ENCODE results near the gene ILKAP.

ILKAP gene

DNA sequence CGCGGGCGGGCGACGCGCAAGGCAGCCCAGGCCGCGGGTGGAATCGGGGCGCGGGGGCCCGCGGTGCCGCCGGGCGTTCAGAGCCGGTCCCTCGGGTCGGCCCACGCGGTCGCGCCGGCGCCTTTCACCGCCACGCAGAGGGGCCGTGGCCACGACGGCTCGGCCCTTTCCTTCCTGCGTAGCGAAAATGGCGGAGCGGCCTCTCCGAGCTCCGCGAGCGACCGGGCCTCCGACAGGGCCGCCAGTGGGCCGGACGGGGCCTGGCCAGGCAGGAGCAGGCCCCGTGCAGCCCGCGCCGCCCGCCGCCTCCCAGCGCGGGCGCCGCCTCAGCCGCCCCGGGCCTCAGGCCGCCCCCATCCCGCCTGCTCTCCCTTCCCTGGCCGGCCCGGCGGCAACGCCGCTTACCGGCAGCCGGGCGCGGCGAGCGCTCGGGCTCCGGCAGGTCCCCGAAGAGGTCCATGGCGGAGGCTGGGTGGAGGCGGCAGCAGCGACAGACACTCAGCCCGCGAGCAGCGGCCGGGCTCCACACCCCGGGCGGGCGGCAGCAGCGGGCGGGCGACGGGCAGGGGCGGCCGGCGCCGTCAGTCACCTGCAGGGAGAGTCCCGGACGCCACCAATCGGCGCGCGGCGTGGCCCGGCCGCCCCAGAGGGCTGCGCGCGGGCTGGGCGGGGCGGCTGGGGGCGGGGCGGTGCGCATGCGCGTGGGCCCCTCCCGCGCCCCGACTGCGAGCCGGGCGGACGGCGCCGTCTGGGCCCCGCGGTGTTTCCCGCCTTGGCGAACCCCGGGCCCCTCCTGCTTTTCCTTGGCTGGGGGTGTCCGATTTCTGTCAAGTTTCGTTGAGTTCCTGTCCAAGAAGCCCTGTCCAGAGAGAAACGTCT lies at the start of gene ILKAP:
ILKAP (minus strand) TSS at position 602 of the 879 bp plus-strand sequence; CDS start at position 460, 142 bp downstream.
- DNase-seq (ENCODE audit: low spot score), result peak; percentile 92

GRCh38 chr2:238252766-238253630 lies 49.5 kb upstream of the ILKAP start:
- no peak for DNase-seq (ENCODE audit: low spot score)

- DNase-seq (ENCODE audit: low spot score), result no peak
Observed at GRCh38 chr2:238251986-238252385, 48.5 kb upstream of the ILKAP start.

GRCh38 chr2:238251331-238251730 lies 47.8 kb upstream of the ILKAP start:
- no peak for DNase-seq (ENCODE audit: low spot score)

DNA sequence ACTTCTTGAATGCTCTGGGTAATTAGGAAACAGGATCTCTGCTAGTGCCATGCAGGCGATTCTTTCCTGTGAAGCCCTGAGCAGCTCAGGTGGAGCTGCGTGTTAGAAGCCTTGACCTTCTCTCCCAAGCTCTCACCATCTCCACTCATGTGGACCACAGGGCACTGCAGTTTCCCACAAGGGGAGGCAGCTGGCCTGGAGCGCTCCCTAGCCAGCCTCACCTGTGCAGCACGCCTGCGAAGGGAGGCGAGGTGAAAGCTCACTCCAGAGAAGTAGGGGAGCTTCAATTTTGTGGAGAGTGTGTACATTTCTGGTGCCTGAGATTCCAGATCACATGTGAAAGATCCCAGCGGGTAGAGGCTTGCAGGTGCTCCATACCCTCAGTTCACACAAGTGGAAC lies 47.4 kb upstream of the ILKAP start:
- no peak for DNase-seq (ENCODE audit: low spot score)

DNA sequence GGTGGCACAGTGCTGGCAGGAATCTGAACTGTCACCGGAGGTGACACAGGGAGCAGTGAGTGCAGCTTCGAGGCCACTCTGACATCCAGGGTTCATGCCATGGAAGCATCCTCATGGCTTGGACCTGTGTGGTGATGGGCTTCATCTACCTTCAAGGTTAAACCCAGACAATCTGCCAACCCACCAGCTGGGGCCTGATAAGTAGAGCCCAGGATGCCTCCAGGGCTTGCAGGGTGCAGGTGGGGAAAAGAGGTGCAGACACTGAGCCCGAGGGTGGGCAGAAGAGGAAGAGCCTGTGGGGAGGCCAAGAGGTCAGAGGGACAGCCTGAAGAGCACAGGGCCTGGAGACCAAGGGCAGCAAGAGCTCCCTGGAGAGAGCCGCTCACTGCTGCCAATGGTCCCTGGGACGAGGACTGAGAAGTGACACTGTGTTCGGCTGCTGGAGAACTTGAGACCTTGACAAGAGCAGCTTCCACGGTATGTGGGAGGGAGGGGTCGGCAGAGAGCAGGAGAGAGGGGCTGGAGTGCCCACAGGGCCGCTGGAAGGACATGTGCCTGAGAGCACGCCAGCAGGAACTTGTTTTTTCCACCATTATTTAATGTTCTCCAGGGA lies 44.5 kb upstream of the ILKAP start:
- DNase-seq (ENCODE audit: low spot score), result no peak

DNA sequence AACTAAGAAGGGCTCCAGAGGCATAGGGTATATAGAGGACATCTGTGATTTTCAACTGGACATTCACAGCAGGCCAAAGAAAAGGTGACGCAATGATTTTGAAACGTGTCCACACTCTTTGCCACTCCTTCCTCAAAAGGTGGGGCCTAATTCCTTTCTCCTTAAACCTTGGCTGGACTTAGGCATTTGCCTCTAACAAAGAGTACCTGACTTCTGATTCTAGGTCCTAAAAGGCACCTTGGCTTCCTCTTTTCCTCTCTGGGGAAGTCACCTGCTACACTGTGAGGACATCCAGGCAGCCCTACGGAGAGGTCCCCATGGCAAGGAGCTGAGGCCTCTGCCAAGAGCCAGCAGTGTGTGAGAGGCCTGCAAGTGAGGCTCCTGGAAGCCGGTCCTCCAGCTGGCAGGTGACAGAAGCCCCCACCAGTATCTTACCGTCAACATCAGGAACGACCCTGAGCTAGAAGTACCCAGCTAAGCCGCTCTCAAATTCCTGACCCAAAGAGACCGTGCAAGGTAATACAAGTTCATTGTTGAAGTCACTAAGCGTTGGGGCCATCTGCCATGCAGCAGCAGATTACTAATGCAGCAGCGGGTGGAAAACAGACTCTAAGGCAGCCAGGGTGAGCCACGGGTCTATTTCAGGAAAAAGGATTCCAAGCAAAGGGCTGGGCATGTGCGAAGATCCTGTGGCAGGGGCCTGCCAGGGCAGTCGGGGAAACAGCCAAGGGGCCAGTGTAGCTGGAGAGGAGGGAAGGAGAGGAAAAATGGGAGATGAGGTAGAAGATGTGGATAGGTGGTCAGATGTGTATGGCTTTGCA lies 43.7 kb upstream of the ILKAP start:
- no peak for DNase-seq (ENCODE audit: low spot score)

DNA sequence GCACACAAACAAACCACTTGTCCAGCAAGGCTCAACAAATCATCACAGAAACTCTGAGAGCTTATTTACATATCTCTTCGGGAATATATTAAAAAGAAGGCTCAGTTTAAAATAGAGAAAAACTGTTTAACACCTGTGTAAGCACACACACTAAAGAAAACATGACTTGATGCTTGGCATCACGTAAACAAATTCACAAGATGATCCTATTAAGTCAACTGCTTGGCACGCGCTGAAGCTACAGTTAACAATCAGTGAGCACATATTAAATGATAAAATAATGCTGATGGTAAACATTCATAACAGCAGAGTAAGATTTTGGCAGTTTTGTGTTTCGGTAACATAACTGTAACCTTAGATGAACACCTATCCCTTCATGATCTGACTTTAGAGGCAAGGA lies 40.7 kb upstream of the ILKAP start:
- no peak for DNase-seq (ENCODE audit: low spot score)

DNA sequence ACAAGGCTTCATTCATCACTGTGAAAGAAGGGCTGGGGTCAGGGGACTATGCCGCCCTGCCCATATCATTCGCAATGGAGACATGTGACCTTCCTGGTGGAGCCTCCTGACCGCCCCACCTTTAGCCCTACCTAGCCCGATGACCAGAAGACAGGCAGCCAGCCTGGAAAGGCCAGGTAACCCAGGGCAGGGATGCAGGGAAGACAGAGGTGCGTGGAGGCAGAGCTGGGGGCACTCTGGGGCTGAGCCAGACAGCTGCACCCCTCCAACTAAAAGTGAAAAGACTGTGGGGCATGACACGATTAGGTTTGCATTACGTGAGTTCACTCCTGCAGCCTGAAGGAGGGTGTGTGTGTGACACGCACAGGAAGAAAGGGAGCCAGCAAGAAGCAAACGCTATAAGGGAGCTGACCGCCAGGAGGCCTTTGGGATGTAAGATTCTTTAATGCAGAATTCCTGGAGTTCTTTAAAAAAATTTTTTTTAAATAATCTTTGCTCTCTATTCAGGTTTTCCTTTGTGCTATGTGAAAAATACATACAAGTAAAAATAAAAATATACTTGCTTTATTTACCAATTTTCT lies 40.1 kb upstream of the ILKAP start:
- DNase-seq (ENCODE audit: low spot score), result no peak

GRCh38 chr2:238242731-238243495 lies 39.4 kb upstream of the ILKAP start:
- DNase-seq (ENCODE audit: low spot score), result no peak

DNA sequence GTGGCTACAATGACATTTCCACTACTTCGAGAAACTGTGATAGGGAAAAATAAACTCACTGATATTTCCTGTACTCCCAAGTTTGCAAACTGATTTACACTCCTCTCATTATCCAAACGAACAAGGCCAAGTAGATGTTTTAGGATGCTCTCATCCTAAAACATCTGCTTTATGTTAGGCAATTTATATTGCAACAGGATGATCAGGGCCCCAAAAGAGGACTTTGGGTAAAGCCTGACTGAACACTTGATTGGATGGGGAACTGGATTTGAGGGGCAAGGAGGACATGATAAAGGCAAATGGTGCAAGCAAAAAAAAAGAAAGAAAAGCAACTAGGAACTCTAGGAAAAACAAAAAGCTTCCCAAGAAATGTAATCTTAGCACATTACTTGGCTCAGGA lies 38.5 kb upstream of the ILKAP start:
- DNase-seq (ENCODE audit: low spot score), result no peak

DNA sequence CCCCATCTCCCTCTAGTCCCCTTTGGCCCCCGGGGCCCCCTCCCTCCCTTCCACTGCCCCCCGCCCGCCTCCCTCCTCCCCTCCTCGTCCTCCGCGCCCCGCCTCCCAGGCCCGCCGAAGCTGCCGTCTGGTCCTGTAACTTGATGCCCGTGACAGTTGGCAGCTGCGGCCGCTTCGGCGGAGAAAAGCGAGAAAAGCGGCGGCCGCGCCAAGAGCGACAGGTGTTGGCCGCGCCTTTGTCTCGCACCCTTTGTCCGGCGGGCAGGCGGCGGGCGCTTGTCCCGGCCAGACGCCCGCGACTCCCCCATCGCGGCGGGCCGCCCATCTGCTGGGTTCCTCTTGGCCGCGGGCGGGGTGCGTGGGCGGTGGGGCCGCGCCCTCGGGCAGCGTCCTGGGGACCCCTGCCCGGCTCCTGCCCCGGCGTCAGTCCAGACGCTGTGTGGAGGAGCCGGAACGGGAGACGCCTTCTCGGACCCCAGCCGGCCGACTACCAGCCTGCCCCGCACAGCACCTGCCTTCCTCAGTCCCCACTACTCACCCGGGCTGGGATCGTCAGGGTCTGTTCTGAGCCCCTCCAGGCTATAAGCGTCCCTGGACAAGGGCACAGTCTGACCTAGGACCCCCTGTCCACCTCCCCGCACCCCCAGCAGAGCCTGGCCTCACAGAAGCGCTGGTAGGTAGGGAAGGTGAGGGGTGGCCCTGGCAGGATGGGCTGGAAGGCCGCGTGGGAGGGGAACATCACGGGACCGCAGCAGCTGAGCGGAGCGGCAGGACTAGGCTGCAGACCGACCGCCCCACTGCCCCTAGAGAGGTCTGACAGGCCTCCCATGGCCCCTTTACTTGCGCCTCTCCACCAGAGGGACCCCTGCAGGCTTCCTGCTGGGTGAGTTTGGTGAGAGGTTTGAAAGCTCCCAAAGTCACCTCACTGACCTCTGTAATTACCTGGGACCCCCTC lies 37.5 kb upstream of the ILKAP start:
- no peak for DNase-seq (ENCODE audit: low spot score)

- peak; percentile 88 for DNase-seq (ENCODE audit: low spot score)
Observed at GRCh38 chr2:238239863-238240756, 36.6 kb upstream of the ILKAP start, which contains the start of gene HES6. TSS of gene HES6 (minus strand) at chr2:238240038. CDS start at chr2:238239905, 133 bp downstream.

DNA sequence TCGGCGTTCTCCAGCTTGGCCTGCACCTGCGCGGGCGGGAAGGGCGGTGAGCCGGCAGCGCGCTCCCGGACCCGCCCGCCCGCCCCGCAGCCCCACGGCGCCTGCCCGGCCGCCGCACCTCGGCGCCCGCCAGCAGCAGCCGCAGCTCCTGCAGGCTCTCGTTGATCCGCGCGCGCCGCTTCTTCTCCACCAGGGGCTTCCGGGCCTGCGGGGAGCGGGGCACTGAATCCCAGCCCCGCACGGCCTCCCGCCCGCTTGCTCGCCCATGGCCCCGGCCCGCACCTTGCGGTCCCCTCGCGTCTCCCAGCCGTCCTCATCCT lies 36.0 kb upstream of the ILKAP start:
- no peak for DNase-seq (ENCODE audit: low spot score)

DNA sequence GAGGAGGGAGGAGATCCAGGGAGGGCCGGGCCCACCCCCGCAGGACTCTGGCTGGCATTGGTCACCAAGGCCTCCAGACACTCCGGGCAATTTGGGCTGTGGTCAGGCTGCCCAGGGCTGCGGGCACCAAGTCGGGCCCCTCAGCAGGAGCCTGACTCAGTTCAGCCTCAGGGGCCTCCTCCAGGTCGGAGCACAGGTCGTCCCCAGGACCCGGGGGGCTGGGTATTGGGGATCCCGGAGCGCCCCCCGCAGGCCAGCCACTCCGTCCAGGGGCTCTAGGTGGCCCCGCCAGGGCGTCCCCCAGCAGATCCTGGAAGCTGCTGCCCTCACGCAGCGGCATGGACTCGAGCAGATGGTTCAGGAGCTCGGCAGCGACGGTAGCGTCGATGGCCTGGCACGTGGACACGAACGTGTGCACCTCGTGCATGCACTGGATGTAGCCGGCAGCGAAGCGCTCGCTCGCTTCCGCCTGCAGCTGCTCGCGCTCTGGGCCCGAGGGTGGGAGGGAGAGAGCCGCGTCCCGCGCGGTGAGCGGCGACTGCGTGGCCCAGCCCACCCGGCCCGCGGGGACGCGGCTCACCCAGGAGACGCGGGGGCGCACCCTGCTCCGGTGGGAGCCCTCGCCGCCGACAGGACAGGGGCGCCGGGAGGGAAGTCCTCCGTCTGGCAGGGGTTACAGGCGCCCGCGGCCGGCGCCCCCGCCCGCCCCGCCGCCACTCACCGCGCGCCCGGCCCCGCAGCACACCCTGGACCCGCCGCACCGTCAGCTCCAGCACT lies 35.5 kb upstream of the ILKAP start:
- DNase-seq (ENCODE audit: low spot score), result peak; percentile 32

DNA sequence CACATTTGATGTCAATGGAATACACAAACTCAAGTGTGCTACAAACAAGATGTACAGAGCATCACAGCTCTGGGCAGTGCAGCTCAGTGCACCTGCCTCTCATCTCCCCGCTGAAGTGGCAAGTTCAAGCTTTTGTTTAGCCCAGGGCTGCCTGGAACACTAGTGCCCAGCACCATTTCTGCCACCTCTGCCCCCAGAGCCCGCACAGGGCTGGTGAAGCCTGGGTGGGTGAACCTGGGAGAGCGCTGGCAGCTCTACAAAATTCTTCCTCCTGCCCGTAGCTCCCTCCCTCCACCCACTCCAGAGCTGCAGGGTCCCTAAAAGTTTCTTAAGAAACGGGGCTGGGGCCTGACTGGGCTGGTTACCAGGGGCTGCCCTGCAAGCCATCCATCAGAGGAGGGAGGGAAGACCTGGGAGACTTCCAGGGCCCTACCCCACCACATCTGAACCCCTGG lies 34.8 kb upstream of the ILKAP start:
- DNase-seq (ENCODE audit: low spot score), result no peak

DNA sequence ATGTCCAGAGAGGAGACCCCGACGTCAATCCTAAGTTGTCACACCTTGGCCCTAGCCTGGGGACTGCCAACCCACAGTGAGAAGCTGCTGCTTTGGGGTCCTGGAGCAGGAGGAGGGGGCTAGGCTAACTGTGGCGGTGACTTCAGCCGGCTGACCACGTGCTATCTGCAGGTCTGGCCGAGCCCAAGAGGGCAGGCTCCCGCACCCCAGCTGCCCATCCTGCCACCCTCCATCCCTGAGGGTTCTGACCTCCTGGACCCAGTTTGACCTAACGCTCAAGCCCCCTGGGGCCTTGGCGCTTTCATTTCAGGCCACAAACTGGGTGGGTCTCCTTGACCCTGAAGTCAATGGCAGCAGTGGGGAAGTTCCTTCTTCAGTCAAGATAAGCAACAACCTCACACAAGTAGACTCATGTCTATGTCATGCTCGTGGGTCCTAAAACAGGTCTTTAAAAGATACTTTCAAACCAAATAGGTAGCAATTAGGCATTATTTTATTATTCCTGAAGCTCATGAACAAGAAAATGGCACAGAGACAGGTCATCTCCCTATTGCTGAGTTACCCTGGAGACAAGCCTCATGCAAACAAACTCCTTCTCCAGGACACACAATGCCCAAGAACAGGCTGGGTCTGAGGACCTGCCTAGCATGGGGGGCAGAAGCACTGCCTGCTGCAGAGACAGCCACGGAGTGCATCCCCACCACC lies 34.1 kb upstream of the ILKAP start:
- no peak for DNase-seq (ENCODE audit: low spot score)

Data from hematopoietic multipotent progenitor cell treated with erythropoietin and hydrocortisone succinate and interleukin-3 and kit ligand, for 17 days (in vitro differentiated cells).